CD4-positive, alpha-beta T cell treated with Interleukin-6 for 4 hours (primary cell): ENCODE measurements around the gene LIPH.
"Not testable (repeated sequence)": the region's sequence is repeated elsewhere in the genome, so short reads cannot be mapped to it uniquely, and the experiment has no call there.

Experiments
- DNase-seq: peaks from one replicate; pipeline ENCODE4 v3.0.0-alpha.2; 2020; ENCODE audit warnings: mixed read lengths

The LIPH gene

GRCh38 chr3:185484296-185484695, 68.1 kb downstream of the LIPH start:
- no peak for DNase-seq

- no peak for DNase-seq
Observed at GRCh38 chr3:185479373-185479945, 72.9 kb downstream of the LIPH start.

DNA sequence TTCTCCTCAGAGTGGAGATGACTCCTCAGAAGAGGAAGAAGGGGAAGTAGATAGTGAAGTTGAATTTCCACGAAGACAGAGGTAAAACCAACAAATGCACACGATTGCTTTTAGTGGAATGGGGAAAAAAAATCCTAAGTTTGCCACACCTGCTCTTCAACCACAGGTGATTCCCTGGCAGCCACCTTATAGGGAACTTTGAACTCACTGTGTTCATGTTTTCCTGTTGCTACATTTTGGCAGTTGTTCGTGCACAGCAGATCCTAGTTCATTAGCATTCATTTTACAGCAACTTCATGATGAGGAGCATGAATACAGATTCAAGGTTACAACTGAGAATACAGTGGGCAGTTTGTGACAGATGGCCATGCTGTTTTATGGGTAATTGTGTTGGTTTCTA, 75.1 kb downstream of the LIPH start:
- no peak for DNase-seq

DNA sequence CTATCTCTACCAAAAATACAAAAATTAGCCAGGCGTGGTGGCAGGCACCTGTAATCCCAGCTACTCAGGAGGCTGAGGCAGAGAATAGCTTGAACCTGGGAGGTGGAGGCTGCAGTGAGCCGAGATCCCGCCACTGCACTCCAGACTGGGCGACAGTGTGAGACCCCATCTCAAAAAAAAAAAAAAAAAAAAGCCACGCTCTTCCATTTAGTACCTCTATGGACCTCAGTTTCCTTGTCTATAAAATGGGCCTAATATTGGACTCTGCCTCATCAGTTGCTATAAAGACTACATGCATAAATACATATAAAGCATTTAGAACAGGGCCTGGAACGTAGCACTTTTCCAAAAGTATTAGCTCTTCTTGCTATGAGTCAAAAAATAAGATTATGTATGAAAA, 77.5 kb downstream of the LIPH start:
- not testable (repeated sequence) for DNase-seq

- no peak for DNase-seq
Observed at GRCh38 chr3:185473290-185473815, 79.0 kb downstream of the LIPH start.

DNA sequence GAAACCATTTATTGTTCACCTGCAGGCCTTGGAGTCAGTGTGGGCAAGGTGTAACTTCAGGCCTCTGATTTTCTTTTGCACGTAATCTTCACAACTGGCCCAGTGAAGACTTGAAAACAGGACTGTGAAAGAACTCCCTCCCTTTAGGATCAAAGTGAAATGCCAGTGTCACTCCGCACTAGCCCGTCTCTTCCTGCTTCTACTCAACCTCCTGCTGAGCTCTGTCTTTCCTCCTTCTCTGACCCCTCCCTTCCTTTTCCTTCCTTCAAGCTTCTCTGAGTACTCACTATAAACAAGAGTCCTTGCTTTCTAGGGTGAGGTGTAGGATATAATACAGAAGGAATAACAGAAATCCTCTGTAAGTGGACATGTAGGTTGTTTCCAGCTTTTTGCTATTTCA, 82.1 kb downstream of the LIPH start:
- no peak for DNase-seq

DNA sequence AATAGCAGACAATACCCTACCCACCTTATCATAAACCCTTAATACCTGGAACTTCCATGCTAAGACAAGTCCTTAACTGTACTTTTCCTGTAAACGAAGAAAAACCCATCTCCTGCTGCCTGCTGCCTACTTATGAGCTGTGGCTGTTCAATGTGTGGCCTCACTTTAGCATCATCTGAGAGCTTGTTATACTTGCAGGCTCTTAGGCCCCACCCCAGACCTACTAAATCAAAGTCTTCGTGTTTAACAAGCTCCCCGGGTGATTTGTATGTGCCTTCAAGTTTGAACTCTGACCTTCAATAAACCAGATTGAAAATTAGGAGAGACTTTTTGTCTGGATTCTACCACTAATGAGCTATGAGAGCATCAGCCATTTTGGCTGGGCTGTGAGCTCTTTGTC, 82.8 kb downstream of the LIPH start:
- no peak for DNase-seq

GRCh38 chr3:185466123-185466522, 86.3 kb downstream of the LIPH start:
- DNase-seq: not testable (repeated sequence)

DNA sequence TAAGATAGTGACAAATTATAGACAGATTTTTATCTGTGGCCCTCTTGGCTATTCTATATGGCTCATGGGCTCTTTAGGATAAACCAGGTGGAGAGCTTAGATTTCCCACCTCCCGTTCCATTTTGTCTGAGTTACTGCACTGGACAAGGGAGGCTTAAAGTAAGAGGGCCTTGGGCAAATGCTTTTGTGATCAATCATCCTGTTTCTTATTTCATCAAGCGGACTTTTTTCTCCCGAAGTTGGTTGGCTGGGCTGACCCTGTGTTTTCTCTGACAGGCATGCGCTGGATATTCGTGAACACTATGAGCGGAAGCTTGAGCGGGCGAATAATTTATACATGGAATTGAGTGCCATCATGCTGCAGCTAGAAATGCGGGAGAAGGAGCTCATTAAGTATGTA, 86.9 kb downstream of the LIPH start:
- DNase-seq: no peak

GRCh38 chr3:185460719-185461350, 91.6 kb downstream of the LIPH start:
- no peak for DNase-seq

DNA sequence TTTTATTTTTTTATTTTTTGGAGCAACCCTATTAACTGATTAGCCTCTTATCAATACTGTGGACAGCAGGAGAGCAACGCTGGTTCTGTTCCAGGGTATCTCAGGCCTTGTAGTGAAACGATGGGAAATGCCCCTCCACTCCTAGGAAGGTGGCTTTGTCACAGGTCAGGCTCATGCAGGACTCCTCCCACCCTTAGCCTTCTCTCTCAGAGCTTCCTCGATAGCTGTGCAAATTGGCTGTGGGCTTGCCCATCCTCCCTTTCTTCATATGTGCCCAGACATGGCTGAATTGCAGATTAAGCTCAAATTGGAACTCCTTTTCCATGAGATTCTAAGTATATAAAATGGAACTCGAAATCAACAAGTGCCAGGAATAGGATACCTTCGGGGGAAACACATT, 92.1 kb downstream of the LIPH start:
- DNase-seq: no peak

GRCh38 chr3:185457376-185457775, 95.0 kb downstream of the LIPH start:
- no peak for DNase-seq
